K562 treated with DMSO at 1 percent for 4 hours (cell line): ENCODE results near the gene UBAP2L. TPM values are rescaled to one million over a fixed set of nuclear protein-coding genes. Genes with fewer than 3 reads are reported as not detected.

Experiments used
- total RNA-seq: library from RNA; unstranded; fragments of 300-600 nt; gene quantifications from 2 replicates; pipeline ENCODE4 v1.2.3, GENCODE V29; 2022; ENCODE audit not compliant: insufficient read depth

The UBAP2L gene
- total RNA-seq = 99.0 and 111 TPM in 2 replicates

GRCh38 chr1:154220071-154220969 lies at the start of gene UBAP2L:
TSS of gene UBAP2L (plus strand) at chr1:154220955. CDS start at chr1:154225124, 4,169 bp downstream.

GRCh38 chr1:154191990-154192461 lies 28.7 kb upstream of the UBAP2L start, which contains the start of gene TPM3:
TSS of gene TPM3 (minus strand) at chr1:154192100. CDS start at chr1:154192018, 82 bp downstream.

GRCh38 chr1:154206196-154206595 lies 14.6 kb upstream of the UBAP2L start, which contains the start of gene CFAP141:
TSS of gene CFAP141 (minus strand) at chr1:154206333. CDS start at chr1:154206307, 26 bp downstream.

GRCh38 chr1:154272217-154272998 lies 51.7 kb downstream of the UBAP2L start, which contains the start of gene HAX1:
TSS of gene HAX1 (plus strand) at chr1:154272629. CDS start at chr1:154272724, 95 bp downstream.

Other genes with a start within 250 kb of the UBAP2L start
- 246 and 283 TPM in 2 replicates for gene JTB, start 243.3 kb upstream of the UBAP2L start, total RNA-seq
- 145 and 147 TPM in 2 replicates for gene RAB13, start 234.6 kb upstream of the UBAP2L start, total RNA-seq
- 13,688 and 15,944 TPM in 2 replicates for gene RPS27, start 230.2 kb upstream of the UBAP2L start, total RNA-seq
- gene NUP210L, start 65.9 kb upstream of the UBAP2L start, total RNA-seq = not detected in 2 replicates
- 329 and 336 TPM in 2 replicates for gene TPM3, start 28.9 kb upstream of the UBAP2L start, total RNA-seq
- not detected in 2 replicates for gene CFAP141, start 14.6 kb upstream of the UBAP2L start, total RNA-seq
- 197 and 249 TPM in 2 replicates for gene HAX1, start 51.7 kb downstream of the UBAP2L start, total RNA-seq
- gene AQP10, start 100.1 kb downstream of the UBAP2L start, total RNA-seq = 1.2 and 1.5 TPM in 2 replicates
- 16.6 and 22.7 TPM in 2 replicates for gene ATP8B2, start 104.6 kb downstream of the UBAP2L start, total RNA-seq
- gene IL6R, start 184.4 kb downstream of the UBAP2L start, total RNA-seq = 0.63 and 0.68 TPM in 2 replicates